Measurements from ENCODE around the gene C19orf81. TPM values are rescaled to one million over a fixed set of nuclear protein-coding genes. Genes with fewer than 3 reads are reported as not detected.

Gene C19orf81
- total and polyA plus RNA-seq, 9 of the 15 experiments (the other 6 are each of a cell fraction or from before 2014, with no cell fraction given), result 2.5 to 42.9 (median 33.0) TPM; not detected in 4

DNA sequence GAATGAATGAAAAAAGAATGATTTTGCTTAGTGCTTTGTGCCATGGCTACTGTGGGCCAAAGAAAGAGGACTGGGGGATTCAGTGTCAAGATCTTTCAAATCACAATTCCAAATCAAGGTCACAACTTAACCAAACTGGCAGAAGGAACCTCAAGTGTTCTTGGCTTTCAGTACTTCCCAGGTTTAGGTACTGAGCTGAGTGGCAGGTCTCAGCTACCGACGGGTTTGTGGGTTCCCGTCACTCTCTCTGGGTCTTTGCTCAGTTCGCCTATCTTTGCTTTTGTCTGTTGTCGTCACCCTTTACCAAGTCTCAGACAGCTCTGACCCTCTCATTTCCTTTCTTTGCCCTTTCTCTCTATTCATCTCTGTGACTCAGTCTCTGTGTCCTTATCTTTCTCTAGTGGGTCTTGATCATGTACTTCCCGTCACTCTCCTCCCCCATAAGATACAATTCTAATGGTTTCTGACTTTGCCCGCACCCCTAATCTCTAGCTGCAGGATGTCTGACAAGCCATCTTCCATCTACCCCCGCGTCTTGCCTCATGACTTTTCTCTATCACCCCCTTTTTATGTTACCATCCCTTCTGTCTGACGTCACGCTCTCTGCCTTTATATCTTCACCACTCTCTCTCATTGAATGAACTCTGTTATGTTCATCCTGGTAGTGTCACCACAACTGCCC, 47.7 kb upstream of the C19orf81 start (continued):
- TF ChIP-seq NCOA1 (IDR thresholded peaks at IDR 0.05; ENCODE audit: low read depth) (peak; percentile 96), EP300 (IDR thresholded peaks at IDR 0.05; ENCODE audit: low read length) (peak; percentile 97), CC2D1A (IDR thresholded peaks at IDR 0.05) (peak; percentile 94), ARID3A (IDR thresholded peaks at IDR 0.05; ENCODE audit: borderline replicate concordance, low read depth, low read length) (peak; percentile 97), ZFX (CRISPR knock-in tag; IDR thresholded peaks at IDR 0.05) (no peak), ZNF408 (CRISPR knock-in tag; IDR thresholded peaks at IDR 0.05; ENCODE audit: low read depth) (no peak), GATA2 (CRISPR knock-in tag; IDR thresholded peaks at IDR 0.05) (peak; percentile 89)
- TF ChIP-seq, protein P1, sequence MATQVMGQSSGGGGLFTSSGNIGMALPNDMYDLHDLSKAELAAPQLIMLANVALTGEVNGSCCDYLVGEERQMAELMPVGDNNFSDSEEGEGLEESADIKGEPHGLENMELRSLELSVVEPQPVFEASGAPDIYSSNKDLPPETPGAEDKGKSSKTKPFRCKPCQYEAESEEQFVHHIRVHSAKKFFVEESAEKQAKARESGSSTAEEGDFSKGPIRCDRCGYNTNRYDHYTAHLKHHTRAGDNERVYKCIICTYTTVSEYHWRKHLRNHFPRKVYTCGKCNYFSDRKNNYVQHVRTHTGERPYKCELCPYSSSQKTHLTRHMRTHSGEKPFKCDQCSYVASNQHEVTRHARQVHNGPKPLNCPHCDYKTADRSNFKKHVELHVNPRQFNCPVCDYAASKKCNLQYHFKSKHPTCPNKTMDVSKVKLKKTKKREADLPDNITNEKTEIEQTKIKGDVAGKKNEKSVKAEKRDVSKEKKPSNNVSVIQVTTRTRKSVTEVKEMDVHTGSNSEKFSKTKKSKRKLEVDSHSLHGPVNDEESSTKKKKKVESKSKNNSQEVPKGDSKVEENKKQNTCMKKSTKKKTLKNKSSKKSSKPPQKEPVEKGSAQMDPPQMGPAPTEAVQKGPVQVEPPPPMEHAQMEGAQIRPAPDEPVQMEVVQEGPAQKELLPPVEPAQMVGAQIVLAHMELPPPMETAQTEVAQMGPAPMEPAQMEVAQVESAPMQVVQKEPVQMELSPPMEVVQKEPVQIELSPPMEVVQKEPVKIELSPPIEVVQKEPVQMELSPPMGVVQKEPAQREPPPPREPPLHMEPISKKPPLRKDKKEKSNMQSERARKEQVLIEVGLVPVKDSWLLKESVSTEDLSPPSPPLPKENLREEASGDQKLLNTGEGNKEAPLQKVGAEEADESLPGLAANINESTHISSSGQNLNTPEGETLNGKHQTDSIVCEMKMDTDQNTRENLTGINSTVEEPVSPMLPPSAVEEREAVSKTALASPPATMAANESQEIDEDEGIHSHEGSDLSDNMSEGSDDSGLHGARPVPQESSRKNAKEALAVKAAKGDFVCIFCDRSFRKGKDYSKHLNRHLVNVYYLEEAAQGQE (IDR thresholded peaks at IDR 0.05; ENCODE audit: borderline replicate concordance), result no peak; the same call in 1 of the 2 replicates
- TF ChIP-seq, protein P1 (CRISPR knock-in tag; IDR thresholded peaks at IDR 0.05; ENCODE audit: low read depth), result no peak

Data from K562 (cell line).